Immature natural killer cell (primary cell): Measurements from ENCODE around the gene CALML5. TPM values are rescaled to one million over a fixed set of nuclear protein-coding genes. Genes with fewer than 3 reads are reported as not detected.

Source experiments
- DNase-seq, 3 donors: peaks; one replicate each; pipeline ENCODE4 v3.0.0; 2022; ENCODE audit warnings: mixed read lengths in 1 of 3
- H3K27ac Mint-ChIP-seq, 6 donors: one replicate each; pipeline ENCODE4 v1.8.0; 2020; ENCODE audit warnings: mixed read lengths in 6 of 6, mild to moderate bottlenecking in 5 of 6, inconsistent platforms in 4 of 6, moderate library complexity in 3 of 6
- H3K27me3 Mint-ChIP-seq, 3 donors: one replicate each; pipeline ENCODE4 v1.8.0; 2020 to 2021; ENCODE audit warnings: low read depth in 3 of 3, mild to moderate bottlenecking in 3 of 3, mixed read lengths in 3 of 3, moderate library complexity in 3 of 3, inconsistent platforms in 1 of 3
- H3K36me3 Mint-ChIP-seq, 3 donors: one replicate each; pipeline ENCODE4 v1.8.0; 2020; ENCODE audit warnings: mixed read lengths in 3 of 3, inconsistent platforms in 2 of 3, mild to moderate bottlenecking in 2 of 3
- H3K4me1 Mint-ChIP-seq, 2 donors: one replicate each; pipeline ENCODE4 v1.8.0; 2020; ENCODE audit warnings: inconsistent platforms in 2 of 2, mild to moderate bottlenecking in 2 of 2, mixed read lengths in 2 of 2, moderate library complexity in 1 of 2
- H3K4me3 Mint-ChIP-seq, 5 donors: one replicate each; pipeline ENCODE4 v1.8.0; 2020; ENCODE audit warnings: mild to moderate bottlenecking in 5 of 5, mixed read lengths in 5 of 5, inconsistent platforms in 3 of 5, moderate library complexity in 3 of 5
- H3K9me3 Mint-ChIP-seq, 6 donors: one replicate each; pipeline ENCODE4 v1.8.0; 2020; ENCODE audit warnings: mild to moderate bottlenecking in 6 of 6, mixed read lengths in 6 of 6, inconsistent platforms in 4 of 6, moderate library complexity in 3 of 6
- polyA plus RNA-seq, 3 donors: library from polyadenylated mRNA; unstranded; fragments of 300-500 nt; fragmentation: Illumina TruSeq; gene quantifications; one replicate each; pipeline ENCODE4 v1.2.3, GENCODE V29; 2021

The CALML5 gene, protein sequence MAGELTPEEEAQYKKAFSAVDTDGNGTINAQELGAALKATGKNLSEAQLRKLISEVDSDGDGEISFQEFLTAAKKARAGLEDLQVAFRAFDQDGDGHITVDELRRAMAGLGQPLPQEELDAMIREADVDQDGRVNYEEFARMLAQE
- not detected for polyA plus RNA-seq

DNA sequence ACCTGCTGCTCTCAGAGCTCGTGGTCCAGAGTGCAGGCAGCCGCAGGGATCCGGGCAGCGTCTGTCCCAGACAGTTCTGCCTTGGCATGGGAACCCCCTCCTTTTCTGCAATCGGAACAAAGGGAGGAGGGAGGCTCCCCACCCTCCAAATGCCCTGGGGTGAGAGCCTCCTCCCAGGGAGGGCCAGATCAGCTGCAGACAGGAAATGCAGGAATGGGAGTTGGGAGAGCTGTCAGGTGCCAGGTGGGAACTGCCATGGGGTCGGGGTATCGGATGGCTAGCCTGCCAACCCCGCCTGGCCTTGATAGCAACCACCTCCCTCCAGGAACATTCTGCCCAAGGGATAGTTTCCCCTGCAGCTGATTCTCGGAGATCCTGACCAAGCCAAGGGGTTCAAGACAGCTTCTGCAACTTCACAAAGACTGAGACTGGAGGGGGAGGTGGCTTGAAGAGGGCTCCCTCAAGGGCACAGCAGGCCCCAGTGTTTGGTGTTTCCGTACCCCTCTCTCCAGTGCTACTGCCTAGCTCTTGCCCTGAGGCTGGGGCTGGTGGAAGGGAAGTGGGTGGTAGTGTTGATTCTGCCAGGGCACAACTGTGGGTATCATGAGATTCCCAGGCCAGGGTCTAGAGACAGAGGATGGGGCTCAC, at the start of gene CALML5:
TSS of gene CALML5 (minus strand) at position 78 of the 648 bp plus-strand sequence. CDS start 132 bp downstream, outside the sequence.
- H3K36me3 Mint-ChIP-seq: no peaks in the 10 kb centered on the region
- H3K27me3 Mint-ChIP-seq: peaks cover 2 to 8% (median 6%) of the 10 kb centered on the region in 3 donors
- H3K4me3 Mint-ChIP-seq: no peak within 1 kb of the TSS
- H3K9me3 Mint-ChIP-seq: no peaks in the 10 kb centered on the region
- DNase-seq: no peak
- H3K27ac Mint-ChIP-seq: no peak within 1 kb of the TSS
- H3K4me1 Mint-ChIP-seq: no peaks in the 10 kb centered on the region

DNA sequence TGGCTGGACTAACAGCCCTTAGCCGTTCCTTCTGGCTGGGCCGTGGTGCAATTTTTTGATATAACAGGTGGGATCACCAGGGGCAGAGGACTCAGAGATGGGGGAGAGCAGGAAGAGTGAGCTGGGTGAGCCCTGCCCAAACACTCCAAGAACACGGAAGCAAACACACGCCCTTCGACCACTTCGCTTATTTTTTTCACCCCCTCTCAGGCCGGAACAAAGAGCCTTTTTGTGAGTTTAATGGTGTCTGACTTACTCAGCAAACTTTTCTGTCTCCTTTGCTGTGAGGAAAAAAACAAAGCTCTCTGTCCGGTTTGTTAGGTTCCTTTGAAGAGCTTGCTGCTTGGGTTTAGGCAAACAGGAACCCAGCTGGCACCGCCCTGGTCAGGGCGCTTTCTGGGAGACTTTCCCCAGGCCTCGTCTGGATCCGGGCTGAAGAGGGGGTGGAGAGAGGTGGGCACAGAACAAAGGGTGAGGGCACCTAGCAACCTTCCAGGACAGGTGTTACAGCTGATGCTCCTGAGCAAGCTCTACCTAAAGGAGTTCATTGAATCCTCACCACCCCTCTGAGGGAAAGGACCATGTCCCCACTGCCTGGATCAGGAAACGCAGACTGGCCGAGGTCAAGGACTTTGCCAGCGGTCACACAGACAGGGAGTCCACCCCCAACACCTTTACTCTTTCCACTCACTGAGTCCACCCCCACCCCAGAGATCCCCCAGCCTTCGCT, 48.7 kb upstream of the CALML5 start:
- DNase-seq: no peak
- Mint-ChIP-seq H3K4me1 (peaks cover 17 to 18% of the 10 kb centered on the region in 2 donors), H3K36me3 (no peaks in the 10 kb centered on the region), H3K4me3 (no peak overlapping the region), H3K27me3 (peaks cover 1 to 11% (median 6%) of the 10 kb centered on the region in 3 donors), H3K9me3 (peaks cover 0 to 3% (median 0%) of the 10 kb centered on the region in 6 donors), H3K27ac (no peak overlapping the region)

DNA sequence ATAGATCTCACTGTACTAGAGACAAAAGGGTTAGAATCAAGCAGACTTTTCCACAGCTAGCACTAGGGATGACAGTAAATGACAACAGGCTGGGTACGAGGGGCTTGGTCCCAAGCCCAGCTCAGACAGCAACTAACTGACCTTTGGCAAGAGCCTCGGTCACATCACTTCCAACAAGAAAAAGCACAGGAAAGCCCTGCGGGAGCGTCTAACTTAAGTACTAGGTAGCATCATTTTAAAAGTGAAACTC, 48.2 kb upstream of the CALML5 start:
- peaks cover 17% of the 10 kb centered on the region in 2 donors for H3K4me1 Mint-ChIP-seq
- H3K9me3 Mint-ChIP-seq: peaks cover 0 to 3% (median 0%) of the 10 kb centered on the region in 6 donors
- no peak overlapping the region for H3K4me3 Mint-ChIP-seq
- DNase-seq: no peak
- H3K27me3 Mint-ChIP-seq: peaks cover 1 to 11% (median 6%) of the 10 kb centered on the region in 3 donors
- H3K27ac Mint-ChIP-seq: no peak overlapping the region
- no peaks in the 10 kb centered on the region for H3K36me3 Mint-ChIP-seq

DNA sequence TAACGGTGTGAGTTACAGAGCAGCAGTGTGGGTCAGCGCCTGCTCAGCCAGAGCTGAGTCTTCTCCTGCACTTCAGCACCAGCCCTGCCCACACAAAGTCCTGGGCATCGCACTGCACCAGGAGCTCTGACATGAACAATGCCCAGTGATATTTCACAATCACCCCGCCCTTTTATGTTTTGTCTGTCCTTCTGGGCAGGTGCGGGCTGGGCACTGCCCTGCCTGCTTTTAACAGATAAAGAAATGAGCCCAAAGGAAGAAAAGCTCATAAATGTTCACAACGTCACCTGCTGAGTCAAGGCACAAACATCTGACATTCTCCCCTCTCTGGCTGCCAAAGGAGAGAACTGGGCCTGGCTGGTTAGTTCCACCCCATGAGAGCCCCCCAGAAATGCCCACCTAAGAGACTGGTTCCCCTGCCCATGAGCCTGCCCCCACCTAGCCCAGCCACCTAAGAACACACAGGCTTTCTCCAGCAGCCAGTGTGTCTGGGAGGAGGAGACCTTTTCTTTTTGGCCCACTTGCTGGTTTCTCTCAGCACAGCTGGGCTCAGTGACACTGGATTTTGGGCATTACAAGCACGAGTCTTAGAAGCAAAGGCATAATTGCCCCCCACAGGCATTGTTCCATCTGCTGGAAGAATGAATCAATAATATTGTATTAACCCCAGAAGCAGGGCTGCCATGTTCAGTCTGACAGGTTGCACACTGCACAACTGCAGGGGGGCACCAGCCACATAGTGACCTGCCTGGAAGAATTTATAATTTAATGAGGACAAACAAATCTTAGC, 47.7 kb upstream of the CALML5 start:
- peaks cover 0 to 1% (median 0%) of the 10 kb centered on the region in 3 donors for H3K36me3 Mint-ChIP-seq
- H3K27me3 Mint-ChIP-seq: peaks cover 3 to 11% (median 3%) of the 10 kb centered on the region in 3 donors
- peak overlapping the region in 2 of 6 donors; percentile 17 to 21 for H3K27ac Mint-ChIP-seq
- H3K9me3 Mint-ChIP-seq: peaks cover 0 to 7% (median 2%) of the 10 kb centered on the region in 6 donors
- H3K4me3 Mint-ChIP-seq: no peak overlapping the region
- DNase-seq: no peak
- H3K4me1 Mint-ChIP-seq: peaks cover 11 to 16% of the 10 kb centered on the region in 2 donors

DNA sequence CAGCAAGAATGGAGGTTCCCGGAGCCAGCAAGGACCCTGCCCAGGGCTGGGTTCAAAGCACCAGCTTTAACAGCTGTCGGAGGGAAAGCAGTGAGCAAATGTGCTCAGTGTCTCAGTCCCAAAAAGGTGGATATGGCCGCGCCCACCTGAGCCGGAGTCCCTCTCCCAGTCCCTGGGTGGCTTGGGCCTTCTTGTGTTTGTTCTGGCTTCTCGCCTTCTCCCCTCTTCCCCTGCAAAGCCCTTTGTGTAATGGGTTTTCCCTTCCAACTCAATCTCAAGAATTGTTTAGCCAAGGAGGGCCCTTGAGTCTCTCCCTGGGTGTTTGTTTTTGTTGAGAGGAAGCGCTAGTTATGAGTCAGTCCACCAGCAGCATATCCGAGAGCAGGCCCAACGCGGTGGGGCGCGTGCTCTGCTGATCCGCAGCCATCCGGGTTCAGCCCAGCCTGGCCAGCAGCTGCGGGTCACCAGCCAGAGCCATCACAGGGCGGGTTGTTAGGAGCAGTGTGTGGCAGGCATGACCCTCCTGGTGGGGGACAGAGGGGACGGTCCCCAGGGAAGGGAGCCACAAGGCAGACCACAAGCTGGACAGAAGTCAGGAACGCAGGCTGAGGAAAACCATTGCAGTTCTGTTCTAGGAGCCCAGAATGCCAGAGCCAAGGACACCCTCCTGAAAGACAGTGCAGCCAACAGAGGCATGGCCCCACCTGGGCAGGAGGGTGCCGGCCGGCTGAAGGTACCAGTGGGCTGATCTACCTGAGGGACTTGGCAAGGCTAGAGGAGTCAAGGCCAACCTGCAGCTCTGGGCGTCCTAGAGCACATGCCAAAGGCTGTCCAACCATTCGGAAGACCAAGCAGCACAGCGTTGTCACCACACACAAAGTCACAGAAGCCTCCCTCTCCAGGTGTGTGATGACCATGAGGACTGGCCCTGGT, 46.7 kb upstream of the CALML5 start:
- H3K27ac Mint-ChIP-seq: no peak overlapping the region
- H3K4me1 Mint-ChIP-seq: peaks cover 5 to 9% of the 10 kb centered on the region in 2 donors
- H3K4me3 Mint-ChIP-seq: no peak overlapping the region
- no peak for DNase-seq
- peaks cover 4 to 9% (median 5%) of the 10 kb centered on the region in 3 donors for H3K27me3 Mint-ChIP-seq
- peaks cover 0 to 4% (median 0%) of the 10 kb centered on the region in 3 donors for H3K36me3 Mint-ChIP-seq
- peaks cover 0 to 10% (median 6%) of the 10 kb centered on the region in 6 donors for H3K9me3 Mint-ChIP-seq

DNA sequence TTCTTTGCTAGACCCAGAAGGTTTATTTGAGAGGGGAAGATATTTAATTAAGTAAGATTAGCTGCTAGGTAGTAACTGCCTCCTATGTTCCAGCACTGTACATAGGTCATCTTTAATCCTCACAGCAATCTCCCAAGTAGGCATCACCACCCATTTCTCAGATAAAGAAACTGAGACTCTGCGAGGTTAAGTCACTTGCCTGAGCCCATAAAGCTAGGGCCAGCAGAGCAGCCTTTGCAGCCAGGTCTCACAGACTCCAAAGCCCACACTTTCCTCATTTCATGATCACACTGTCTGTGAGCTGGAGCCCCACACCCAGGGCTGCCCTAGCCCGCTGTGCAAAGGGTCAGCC, 46.0 kb upstream of the CALML5 start:
- no peak for DNase-seq
- H3K9me3 Mint-ChIP-seq: peaks cover 0 to 10% (median 6%) of the 10 kb centered on the region in 6 donors
- no peak overlapping the region for H3K27ac Mint-ChIP-seq
- no peak overlapping the region for H3K4me3 Mint-ChIP-seq
- peaks cover 0 to 4% (median 0%) of the 10 kb centered on the region in 3 donors for H3K36me3 Mint-ChIP-seq
- H3K27me3 Mint-ChIP-seq: peaks cover 2 to 14% (median 5%) of the 10 kb centered on the region in 3 donors
- peaks cover 1 to 3% of the 10 kb centered on the region in 2 donors for H3K4me1 Mint-ChIP-seq

DNA sequence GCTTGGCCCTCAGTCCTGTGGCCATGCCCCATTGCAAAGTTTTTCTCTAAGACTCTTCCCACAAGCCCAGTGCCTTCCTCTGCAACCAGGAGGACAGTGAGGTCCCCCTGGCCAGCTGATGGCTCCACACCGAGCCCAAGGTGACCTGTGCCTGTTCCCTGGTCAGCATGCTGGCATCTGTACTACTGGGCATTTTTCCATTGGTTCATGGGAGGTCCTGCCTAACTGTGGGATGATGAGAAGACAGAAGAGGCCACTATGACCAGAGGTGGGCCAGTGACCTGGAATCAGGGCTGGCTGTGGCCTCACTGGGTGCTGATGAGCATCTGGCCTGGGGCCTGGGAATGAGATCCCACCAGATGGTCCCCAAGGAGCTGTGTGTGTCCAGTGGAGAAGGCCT, 45.6 kb upstream of the CALML5 start:
- Mint-ChIP-seq H3K36me3 (peaks cover 0 to 4% (median 0%) of the 10 kb centered on the region in 3 donors), H3K9me3 (peaks cover 0 to 10% (median 6%) of the 10 kb centered on the region in 6 donors), H3K4me1 (no peaks in the 10 kb centered on the region), H3K27ac (no peak overlapping the region), H3K27me3 (peaks cover 2 to 14% (median 5%) of the 10 kb centered on the region in 3 donors), H3K4me3 (no peak overlapping the region)
- no peak for DNase-seq

DNA sequence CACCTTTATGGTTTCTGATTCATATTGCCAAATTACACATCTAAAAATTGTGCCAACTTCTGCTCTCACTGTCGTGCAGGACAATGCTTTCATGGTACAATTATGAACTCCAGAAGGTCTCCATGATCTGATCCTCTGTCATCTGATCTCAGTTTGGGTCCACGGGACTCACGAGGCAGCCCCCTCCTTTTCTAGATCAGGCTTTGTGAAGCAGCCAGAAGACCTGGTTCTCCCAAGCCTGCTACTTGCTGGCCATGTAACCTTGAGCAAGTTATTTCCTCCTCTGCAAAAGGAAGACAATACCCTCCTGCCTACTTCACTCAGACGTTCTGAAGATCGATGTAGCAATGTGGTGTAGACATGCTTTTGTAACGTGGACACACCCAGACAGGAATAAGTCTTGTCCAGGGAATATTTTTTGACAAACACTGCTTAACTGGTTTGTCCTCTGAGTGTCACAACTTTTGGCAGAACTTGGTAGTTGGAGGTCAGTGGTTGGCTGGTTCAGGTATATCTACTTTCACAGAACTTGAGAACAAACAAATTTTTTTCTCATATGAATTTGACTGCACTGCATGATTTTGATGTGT, 44.9 kb upstream of the CALML5 start:
- peaks cover 2 to 10% (median 6%) of the 10 kb centered on the region in 6 donors for H3K9me3 Mint-ChIP-seq
- H3K4me3 Mint-ChIP-seq: no peak overlapping the region
- H3K27me3 Mint-ChIP-seq: peaks cover 2 to 14% (median 5%) of the 10 kb centered on the region in 3 donors
- no peak for DNase-seq
- no peaks in the 10 kb centered on the region for H3K4me1 Mint-ChIP-seq
- no peak overlapping the region for H3K27ac Mint-ChIP-seq
- H3K36me3 Mint-ChIP-seq: peaks cover 0 to 4% (median 0%) of the 10 kb centered on the region in 3 donors

DNA sequence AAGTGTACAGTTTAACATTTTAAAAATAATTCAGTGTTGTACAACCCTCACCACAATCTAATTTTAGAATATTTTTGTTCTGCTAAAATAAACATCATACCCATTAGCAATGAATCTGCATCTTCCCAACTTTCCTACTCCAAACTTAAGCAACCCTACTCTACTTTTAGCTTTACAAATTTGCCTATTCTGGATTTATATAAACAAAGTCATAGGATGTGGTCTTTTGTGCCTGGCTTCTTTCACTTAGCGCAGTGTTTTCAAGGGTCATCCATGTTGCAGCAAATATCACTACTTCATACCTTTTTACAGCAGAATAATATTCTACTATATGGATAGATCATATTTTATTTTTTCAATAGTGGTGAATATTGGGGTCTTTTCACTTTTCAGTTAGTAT, 44.3 kb upstream of the CALML5 start:
- H3K36me3 Mint-ChIP-seq: peaks cover 0 to 4% (median 0%) of the 10 kb centered on the region in 3 donors

DNA sequence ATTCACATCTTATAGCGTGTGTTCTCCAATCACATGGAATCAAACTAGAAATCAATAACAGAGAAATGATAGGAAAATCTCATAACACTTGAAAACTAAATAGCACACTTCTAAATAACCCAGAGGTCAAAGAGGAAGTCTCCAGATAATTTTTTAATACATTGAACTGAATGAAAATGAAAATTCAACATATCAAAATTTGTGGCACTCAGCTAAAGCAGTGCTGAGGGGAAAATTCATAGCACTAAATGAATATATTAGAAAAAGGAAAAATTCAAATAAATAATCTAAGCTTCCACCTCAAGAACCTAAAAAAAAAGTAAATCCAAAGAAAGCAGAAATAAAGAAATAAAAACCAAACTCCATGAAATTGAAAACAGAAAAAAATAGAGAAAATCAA, 42.7 kb upstream of the CALML5 start:
- DNase-seq: no peak
- Mint-ChIP-seq H3K4me1 (no peaks in the 10 kb centered on the region), H3K27ac (no peak overlapping the region), H3K9me3 (peaks cover 2 to 10% (median 6%) of the 10 kb centered on the region in 6 donors), H3K4me3 (no peak overlapping the region), H3K36me3 (peaks cover 0 to 4% (median 4%) of the 10 kb centered on the region in 3 donors), H3K27me3 (peaks cover 2 to 15% (median 5%) of the 10 kb centered on the region in 3 donors)

More for the DNA sequence above, 44.3 kb upstream of the CALML5 start:
- Mint-ChIP-seq H3K27me3 (peaks cover 2 to 14% (median 5%) of the 10 kb centered on the region in 3 donors), H3K27ac (no peak overlapping the region), H3K4me3 (no peak overlapping the region), H3K9me3 (peaks cover 2 to 10% (median 6%) of the 10 kb centered on the region in 6 donors), H3K4me1 (no peaks in the 10 kb centered on the region)
- no peak for DNase-seq

DNA sequence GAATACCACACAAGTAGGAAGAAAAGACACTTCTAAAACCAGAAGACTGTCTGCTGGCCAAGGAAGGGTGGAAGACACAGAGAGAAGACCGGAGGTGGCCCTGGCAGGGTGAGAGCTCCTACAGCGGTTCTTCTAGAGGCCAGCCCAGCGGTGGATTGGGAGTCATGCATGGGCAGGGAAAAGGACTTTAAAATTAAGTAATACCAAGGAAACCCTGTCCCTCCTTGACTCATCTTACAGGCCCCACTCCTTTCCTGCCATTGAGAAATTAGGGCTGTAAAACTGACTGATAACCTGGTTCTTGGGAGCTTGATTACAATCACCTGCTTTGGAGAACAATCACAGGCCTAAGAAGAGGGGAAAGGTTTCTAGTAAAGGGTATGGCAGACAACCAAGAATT, 41.5 kb upstream of the CALML5 start:
- H3K27ac Mint-ChIP-seq: no peak overlapping the region
- H3K4me3 Mint-ChIP-seq: no peak overlapping the region
- DNase-seq: no peak
- H3K27me3 Mint-ChIP-seq: peaks cover 2 to 12% (median 5%) of the 10 kb centered on the region in 3 donors
- no peaks in the 10 kb centered on the region for H3K4me1 Mint-ChIP-seq
- H3K36me3 Mint-ChIP-seq: peaks cover 0 to 4% (median 4%) of the 10 kb centered on the region in 3 donors
- H3K9me3 Mint-ChIP-seq: peaks cover 2 to 10% (median 6%) of the 10 kb centered on the region in 6 donors

DNA sequence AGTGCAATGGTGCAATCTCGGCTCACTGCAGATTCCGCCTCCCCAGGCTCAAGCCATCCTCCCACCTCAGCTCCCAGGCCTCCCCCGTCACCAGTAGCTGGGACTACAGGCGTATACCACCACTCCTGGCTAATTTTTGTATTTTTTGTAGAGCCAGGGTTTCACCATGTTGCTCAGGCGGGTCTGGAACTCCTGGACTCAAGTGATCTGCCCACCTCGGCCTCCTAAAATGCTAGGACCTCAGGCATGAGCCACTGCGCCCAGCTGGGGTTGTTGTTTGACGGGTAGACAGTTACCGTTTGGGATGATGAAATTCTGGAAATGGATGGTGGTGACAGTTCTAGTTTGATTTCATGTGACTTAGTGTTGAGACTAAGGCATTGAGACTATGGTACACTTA, 40.7 kb upstream of the CALML5 start:
- H3K9me3 Mint-ChIP-seq: peaks cover 2 to 10% (median 6%) of the 10 kb centered on the region in 6 donors
- H3K27me3 Mint-ChIP-seq: peaks cover 2 to 12% (median 5%) of the 10 kb centered on the region in 3 donors
- H3K36me3 Mint-ChIP-seq: peaks cover 0 to 4% (median 4%) of the 10 kb centered on the region in 3 donors
- no peaks in the 10 kb centered on the region for H3K4me1 Mint-ChIP-seq
- no peak overlapping the region for H3K4me3 Mint-ChIP-seq
- no peak overlapping the region for H3K27ac Mint-ChIP-seq
- DNase-seq: no peak
